ENCODE results near the gene HSPA14.
"Not testable (repeated sequence)": the region's sequence is repeated elsewhere in the genome, so short reads cannot be mapped to it uniquely, and the experiment has no call there.

HSPA14 gene

GRCh38 chr10:14839305-14839695 is 1.2 kb downstream of the HSPA14 start:
- Histone ChIP-seq H3K9me3 (ENCODE audit: insufficient read depth, low read depth, low read length) (no peaks in the 10 kb centered on the region), H3K9ac (ENCODE audit: low read depth, low read length) (peak overlapping the region; percentile 90), H3K4me3 (ENCODE audit: low read length) (peak overlapping the region; percentile 97), H3K27ac (ENCODE audit: low read length) (no peak overlapping the region), H3K27me3 (ENCODE audit: insufficient read depth, low read length) (no peaks in the 10 kb centered on the region), H3K4me1 (ENCODE audit: insufficient read depth, low read length) (peaks cover 4% of the 10 kb centered on the region; the same call in 1 of the 2 replicates), H3K36me3 (ENCODE audit: insufficient read depth, low read depth, low read length) (peaks cover 44% of the 10 kb centered on the region)

- Histone ChIP-seq H3K36me3 (ENCODE audit: insufficient read depth, low read depth, low read length) (peaks cover 53% of the 10 kb centered on the region), H3K9me3 (ENCODE audit: insufficient read depth, low read depth, low read length) (no peaks in the 10 kb centered on the region), H3K9ac (ENCODE audit: low read depth, low read length) (no peak overlapping the region), H3K4me3 (ENCODE audit: low read length) (no peak overlapping the region), H3K27me3 (ENCODE audit: insufficient read depth, low read length) (no peaks in the 10 kb centered on the region), H3K4me1 (ENCODE audit: insufficient read depth, low read length) (peaks cover 4% of the 10 kb centered on the region; the same call in 1 of the 2 replicates), H3K27ac (ENCODE audit: low read length) (no peak overlapping the region)
Observed at GRCh38 chr10:14840178-14840577, 2.1 kb downstream of the HSPA14 start.

GRCh38 chr10:14843327-14843988 is 5.4 kb downstream of the HSPA14 start:
- no peak overlapping the region for H3K27ac ChIP-seq (ENCODE audit: low read length)
- H3K4me3 ChIP-seq (ENCODE audit: low read length): no peak overlapping the region
- no peak overlapping the region for H3K9ac ChIP-seq (ENCODE audit: low read depth, low read length)
- no peaks in the 10 kb centered on the region for H3K27me3 ChIP-seq (ENCODE audit: insufficient read depth, low read length)
- no peaks in the 10 kb centered on the region for H3K9me3 ChIP-seq (ENCODE audit: insufficient read depth, low read depth, low read length)
- H3K36me3 ChIP-seq (ENCODE audit: insufficient read depth, low read depth, low read length): peaks cover 54% of the 10 kb centered on the region
- H3K4me1 ChIP-seq (ENCODE audit: insufficient read depth, low read length): no peaks in the 10 kb centered on the region

- no peaks in the 10 kb centered on the region for H3K4me1 ChIP-seq (ENCODE audit: insufficient read depth, low read length)
- H3K36me3 ChIP-seq (ENCODE audit: insufficient read depth, low read depth, low read length): peaks cover 63% of the 10 kb centered on the region
- H3K9me3 ChIP-seq (ENCODE audit: insufficient read depth, low read depth, low read length): no peaks in the 10 kb centered on the region
- no peak overlapping the region for H3K27ac ChIP-seq (ENCODE audit: low read length)
- no peaks in the 10 kb centered on the region for H3K27me3 ChIP-seq (ENCODE audit: insufficient read depth, low read length)
- no peak overlapping the region for H3K9ac ChIP-seq (ENCODE audit: low read depth, low read length)
- no peak overlapping the region for H3K4me3 ChIP-seq (ENCODE audit: low read length)
Observed at GRCh38 chr10:14844948-14845347, 6.8 kb downstream of the HSPA14 start.

GRCh38 chr10:14852236-14852635 is 14.1 kb downstream of the HSPA14 start:
- Histone ChIP-seq H3K27ac (ENCODE audit: low read length) (no peak overlapping the region), H3K9ac (ENCODE audit: low read depth, low read length) (no peak overlapping the region), H3K4me1 (ENCODE audit: insufficient read depth, low read length) (no peaks in the 10 kb centered on the region), H3K9me3 (ENCODE audit: insufficient read depth, low read depth, low read length) (no peaks in the 10 kb centered on the region), H3K4me3 (ENCODE audit: low read length) (no peak overlapping the region), H3K27me3 (ENCODE audit: insufficient read depth, low read length) (no peaks in the 10 kb centered on the region), H3K36me3 (ENCODE audit: insufficient read depth, low read depth, low read length) (peaks cover 73% of the 10 kb centered on the region)

GRCh38 chr10:14855453-14855852 is 17.3 kb downstream of the HSPA14 start:
- Histone ChIP-seq H3K27me3 (ENCODE audit: insufficient read depth, low read length) (no peaks in the 10 kb centered on the region), H3K36me3 (ENCODE audit: insufficient read depth, low read depth, low read length) (peaks cover 85% of the 10 kb centered on the region), H3K9ac (ENCODE audit: low read depth, low read length) (no peak overlapping the region), H3K4me3 (ENCODE audit: low read length) (no peak overlapping the region), H3K4me1 (ENCODE audit: insufficient read depth, low read length) (no peaks in the 10 kb centered on the region), H3K27ac (ENCODE audit: low read length) (no peak overlapping the region), H3K9me3 (ENCODE audit: insufficient read depth, low read depth, low read length) (no peaks in the 10 kb centered on the region)

- Histone ChIP-seq H3K9ac (ENCODE audit: low read depth, low read length) (no peak overlapping the region), H3K4me1 (ENCODE audit: insufficient read depth, low read length) (no peaks in the 10 kb centered on the region), H3K4me3 (ENCODE audit: low read length) (no peak overlapping the region), H3K27me3 (ENCODE audit: insufficient read depth, low read length) (no peaks in the 10 kb centered on the region), H3K27ac (ENCODE audit: low read length) (no peak overlapping the region), H3K36me3 (ENCODE audit: insufficient read depth, low read depth, low read length) (peaks cover 65% of the 10 kb centered on the region), H3K9me3 (ENCODE audit: insufficient read depth, low read depth, low read length) (no peaks in the 10 kb centered on the region)
Observed at GRCh38 chr10:14858338-14858960, 20.3 kb downstream of the HSPA14 start.

- Histone ChIP-seq H3K4me1 (ENCODE audit: insufficient read depth, low read length) (no peaks in the 10 kb centered on the region), H3K4me3 (ENCODE audit: low read length) (no peak overlapping the region), H3K9ac (ENCODE audit: low read depth, low read length) (no peak overlapping the region), H3K27me3 (ENCODE audit: insufficient read depth, low read length) (no peaks in the 10 kb centered on the region), H3K27ac (ENCODE audit: low read length) (no peak overlapping the region), H3K9me3 (ENCODE audit: insufficient read depth, low read depth, low read length) (no peaks in the 10 kb centered on the region), H3K36me3 (ENCODE audit: insufficient read depth, low read depth, low read length) (peaks cover 63% of the 10 kb centered on the region)
Observed at GRCh38 chr10:14859043-14859442, 20.9 kb downstream of the HSPA14 start.

GRCh38 chr10:14859775-14860174 is 21.7 kb downstream of the HSPA14 start:
- Histone ChIP-seq H3K27me3 (ENCODE audit: insufficient read depth, low read length) (no peaks in the 10 kb centered on the region), H3K9me3 (ENCODE audit: insufficient read depth, low read depth, low read length) (no peaks in the 10 kb centered on the region), H3K27ac (ENCODE audit: low read length) (no peak overlapping the region), H3K4me1 (ENCODE audit: insufficient read depth, low read length) (no peaks in the 10 kb centered on the region), H3K9ac (ENCODE audit: low read depth, low read length) (no peak overlapping the region), H3K36me3 (ENCODE audit: insufficient read depth, low read depth, low read length) (peaks cover 56% of the 10 kb centered on the region), H3K4me3 (ENCODE audit: low read length) (no peak overlapping the region)

- H3K27me3 ChIP-seq (ENCODE audit: insufficient read depth, low read length): no peaks in the 10 kb centered on the region
- no peak overlapping the region for H3K9ac ChIP-seq (ENCODE audit: low read depth, low read length)
- peaks cover 48% of the 10 kb centered on the region for H3K36me3 ChIP-seq (ENCODE audit: insufficient read depth, low read depth, low read length)
- no peak overlapping the region for H3K4me3 ChIP-seq (ENCODE audit: low read length)
- H3K27ac ChIP-seq (ENCODE audit: low read length): no peak overlapping the region
- H3K4me1 ChIP-seq (ENCODE audit: insufficient read depth, low read length): no peaks in the 10 kb centered on the region
- H3K9me3 ChIP-seq (ENCODE audit: insufficient read depth, low read depth, low read length): no peaks in the 10 kb centered on the region
Observed at GRCh38 chr10:14860791-14861190, 22.7 kb downstream of the HSPA14 start.

- not testable (repeated sequence) for H3K27ac ChIP-seq (ENCODE audit: low read length); H3K4me3 ChIP-seq (ENCODE audit: low read length); H3K4me1 ChIP-seq (ENCODE audit: insufficient read depth, low read length); H3K9ac ChIP-seq (ENCODE audit: low read depth, low read length); H3K27me3 ChIP-seq (ENCODE audit: insufficient read depth, low read length); H3K9me3 ChIP-seq (ENCODE audit: insufficient read depth, low read depth, low read length)
- H3K36me3 ChIP-seq (ENCODE audit: insufficient read depth, low read depth, low read length): peaks cover 49% of the 10 kb centered on the region
Observed at GRCh38 chr10:14864466-14864865, 26.4 kb downstream of the HSPA14 start.

GRCh38 chr10:14864871-14865270 is 26.8 kb downstream of the HSPA14 start:
- not testable (repeated sequence) for H3K27ac ChIP-seq (ENCODE audit: low read length); H3K9ac ChIP-seq (ENCODE audit: low read depth, low read length)
- H3K36me3 ChIP-seq (ENCODE audit: insufficient read depth, low read depth, low read length): peaks cover 49% of the 10 kb centered on the region

More at GRCh38 chr10:14864871-14865270, 26.8 kb downstream of the HSPA14 start:
- H3K27me3 ChIP-seq (ENCODE audit: insufficient read depth, low read length); H3K4me1 ChIP-seq (ENCODE audit: insufficient read depth, low read length); H3K9me3 ChIP-seq (ENCODE audit: insufficient read depth, low read depth, low read length); H3K4me3 ChIP-seq (ENCODE audit: low read length): not testable (repeated sequence)
